ENCODE results near the gene SLC2A10. TPM values are rescaled to one million over a fixed set of nuclear protein-coding genes. Genes with fewer than 3 reads are reported as not detected.

The SLC2A10 gene
- total RNA-seq, 1 donor from 2014 or later = 12.7 TPM

GRCh38 chr20:46698788-46699187 is 10.7 kb upstream of the SLC2A10 start:
- no peak overlapping the region for H3K4me3 Mint-ChIP-seq (ENCODE audit: unreplicated experiment)
- Histone ChIP-seq H3K27ac (ENCODE audit: low read depth, low read length) (no peak overlapping the region), H3K36me3 (ENCODE audit: insufficient read depth, low read length) (no peaks in the 10 kb centered on the region), H3K79me2 (ENCODE audit: insufficient read depth, low read length) (no peaks in the 10 kb centered on the region), H3K9ac (ENCODE audit: low read length) (no peak overlapping the region), H3K4me3 (ENCODE audit: insufficient read depth, low read depth, low read length) (no peak overlapping the region), H3K4me2 (ENCODE audit: low read length) (no peak overlapping the region), H3K27me3 (ENCODE audit: insufficient read depth, low read length) (peaks cover 2% of the 10 kb centered on the region), H3K9me3 (ENCODE audit: insufficient read depth, low read depth, low read length) (no peaks in the 10 kb centered on the region), H2AFZ (ENCODE audit: low read depth, low read length) (no peak overlapping the region), H3K4me1 (ENCODE audit: insufficient read depth, low read length) (no peaks in the 10 kb centered on the region), H4K20me1 (ENCODE audit: insufficient read depth, low read length) (no peaks in the 10 kb centered on the region)
- DNase-seq (ENCODE audit: low read depth) (no peak), FAIRE-seq (no peak)
- peaks cover 7% of the 10 kb centered on the region for H3K9me3 Mint-ChIP-seq (ENCODE audit: unreplicated experiment)
- no peak overlapping the region for H3K27ac Mint-ChIP-seq (ENCODE audit: unreplicated experiment)
- H3K36me3 Mint-ChIP-seq (ENCODE audit: low read depth, unreplicated experiment) = peaks cover 6% of the 10 kb centered on the region
- H3K27me3 Mint-ChIP-seq (ENCODE audit: low read depth, unreplicated experiment) = peaks cover 2% of the 10 kb centered on the region
- peaks cover 14% of the 10 kb centered on the region for H3K4me1 Mint-ChIP-seq (ENCODE audit: low read depth, unreplicated experiment)
- TF ChIP-seq CTCF (IDR thresholded peaks at IDR 0.05; ENCODE audit: insufficient read depth, low read depth, low read length) (no peak), EZH2 (IDR thresholded peaks at IDR 0.05; ENCODE audit: insufficient read depth, low read length) (no peak)

GRCh38 chr20:46699651-46700359 is 9.6 kb upstream of the SLC2A10 start:
- TF ChIP-seq EZH2 (IDR thresholded peaks at IDR 0.05; ENCODE audit: insufficient read depth, low read length) (no peak), CTCF (IDR thresholded peaks at IDR 0.05; ENCODE audit: insufficient read depth, low read depth, low read length) (peak; percentile 69)
- no peak for FAIRE-seq
- no peak overlapping the region for H3K4me2 ChIP-seq (ENCODE audit: low read length)
- no peak overlapping the region for H3K9ac ChIP-seq (ENCODE audit: low read length)
- H3K27me3 ChIP-seq (ENCODE audit: insufficient read depth, low read length) = peaks cover 2% of the 10 kb centered on the region
- peaks cover 14% of the 10 kb centered on the region for H3K4me1 Mint-ChIP-seq (ENCODE audit: low read depth, unreplicated experiment)
- H4K20me1 ChIP-seq (ENCODE audit: insufficient read depth, low read length) = no peaks in the 10 kb centered on the region
- H3K4me3 Mint-ChIP-seq (ENCODE audit: unreplicated experiment) = no peak overlapping the region
- H3K27me3 Mint-ChIP-seq (ENCODE audit: low read depth, unreplicated experiment) = peaks cover 2% of the 10 kb centered on the region
- H3K36me3 ChIP-seq (ENCODE audit: insufficient read depth, low read length) = no peaks in the 10 kb centered on the region
- H2AFZ ChIP-seq (ENCODE audit: low read depth, low read length) = no peak overlapping the region
- no peaks in the 10 kb centered on the region for H3K4me1 ChIP-seq (ENCODE audit: insufficient read depth, low read length)
- H3K36me3 Mint-ChIP-seq (ENCODE audit: low read depth, unreplicated experiment) = peaks cover 6% of the 10 kb centered on the region
- no peak overlapping the region for H3K4me3 ChIP-seq (ENCODE audit: insufficient read depth, low read depth, low read length)
- no peak overlapping the region for H3K27ac ChIP-seq (ENCODE audit: low read depth, low read length)
- no peaks in the 10 kb centered on the region for H3K79me2 ChIP-seq (ENCODE audit: insufficient read depth, low read length)
- H3K27ac Mint-ChIP-seq (ENCODE audit: unreplicated experiment) = no peak overlapping the region
- H3K9me3 Mint-ChIP-seq (ENCODE audit: unreplicated experiment) = peaks cover 7% of the 10 kb centered on the region
- H3K9me3 ChIP-seq (ENCODE audit: insufficient read depth, low read depth, low read length) = no peaks in the 10 kb centered on the region
- no peak for DNase-seq (ENCODE audit: low read depth)

- DNase-seq (ENCODE audit: low read depth) (no peak), FAIRE-seq (no peak)
- Mint-ChIP-seq H3K4me1 (ENCODE audit: low read depth, unreplicated experiment) (peaks cover 13% of the 10 kb centered on the region), H3K27me3 (ENCODE audit: low read depth, unreplicated experiment) (peaks cover 2% of the 10 kb centered on the region), H3K9me3 (ENCODE audit: unreplicated experiment) (peaks cover 7% of the 10 kb centered on the region), H3K36me3 (ENCODE audit: low read depth, unreplicated experiment) (peaks cover 6% of the 10 kb centered on the region), H3K4me3 (ENCODE audit: unreplicated experiment) (no peak overlapping the region), H3K27ac (ENCODE audit: unreplicated experiment) (no peak overlapping the region)
- no peak overlapping the region for H3K9ac ChIP-seq (ENCODE audit: low read length)
- no peaks in the 10 kb centered on the region for H3K79me2 ChIP-seq (ENCODE audit: insufficient read depth, low read length)
- peaks cover 2% of the 10 kb centered on the region for H3K27me3 ChIP-seq (ENCODE audit: insufficient read depth, low read length)
- H3K27ac ChIP-seq (ENCODE audit: low read depth, low read length) = no peak overlapping the region
- H2AFZ ChIP-seq (ENCODE audit: low read depth, low read length) = no peak overlapping the region
- no peaks in the 10 kb centered on the region for H3K4me1 ChIP-seq (ENCODE audit: insufficient read depth, low read length)
- H3K4me2 ChIP-seq (ENCODE audit: low read length) = no peak overlapping the region
- H3K4me3 ChIP-seq (ENCODE audit: insufficient read depth, low read depth, low read length) = no peak overlapping the region
- TF ChIP-seq CTCF (IDR thresholded peaks at IDR 0.05; ENCODE audit: insufficient read depth, low read depth, low read length) = no peak
- no peak for TF ChIP-seq EZH2 (IDR thresholded peaks at IDR 0.05; ENCODE audit: insufficient read depth, low read length)
- H3K9me3 ChIP-seq (ENCODE audit: insufficient read depth, low read depth, low read length) = no peaks in the 10 kb centered on the region
- no peaks in the 10 kb centered on the region for H3K36me3 ChIP-seq (ENCODE audit: insufficient read depth, low read length)
- H4K20me1 ChIP-seq (ENCODE audit: insufficient read depth, low read length) = no peaks in the 10 kb centered on the region
These were observed 9.0 kb upstream of the SLC2A10 start for GRCh38 chr20:46700481-46700880.
